Uterus (tissue), 4 donors: Measurements from ENCODE around the gene CLPX. TPM values are rescaled to one million over a fixed set of nuclear protein-coding genes. Genes with fewer than 3 reads are reported as not detected.
"Not testable (repeated sequence)": the region's sequence is repeated elsewhere in the genome, so short reads cannot be mapped to it uniquely, and the experiment has no call there.

Experiments used
- DNase-seq, 2 donors: peaks; one replicate each; pipeline ENCODE4 v3.0.0-alpha.2; 2019 to 2020
- H3K27ac ChIP-seq, 2 donors: fragments of 200-600 bp; sonication (generic); 1 replicate in 1 of 2; 2 replicates in 1 of 2; pipeline ENCODE4 v1.5.1; 2016 to 2018
- H3K27me3 ChIP-seq, 2 donors: fragments of 200-600 bp; sonication (generic); one replicate each; pipeline ENCODE4 v1.5.1; 2018 to 2019; ENCODE audit warnings: control low read depth in 1 of 2
- H3K36me3 ChIP-seq, 2 donors: fragments of 200-600 bp; sonication (generic); one replicate each; pipeline ENCODE4 v1.5.1; 2019; ENCODE audit warnings: control low read depth in 1 of 2
- H3K4me1 ChIP-seq, 2 donors: fragments of 200-600 bp; sonication (generic); one replicate each; pipeline ENCODE4 v1.5.1; 2018 to 2019; ENCODE audit warnings: control low read depth in 1 of 2
- H3K4me3 ChIP-seq, 2 donors: fragments of 200-600 bp; sonication (generic); 1 replicate in 1 of 2; 2 replicates in 1 of 2; pipeline ENCODE4 v1.5.1; 2018 to 2019; ENCODE audit warnings: mild to moderate bottlenecking in 1 of 2
- H3K9me3 ChIP-seq, 2 donors: fragments of 200-600 bp; sonication (generic); one replicate each; pipeline ENCODE4 v1.5.1; 2019; ENCODE audit warnings: control low read depth in 1 of 2
- CTCF ChIP-seq, 4 experiments: fragments of 200-600 bp in 2 of 4; fragments of 450-650 bp in 2 of 4; sonication (generic) in 2 of 4; IDR thresholded peaks; one replicate each; pipeline ENCODE4 v1.5.1; 2016 to 2019; ENCODE audit warnings: antibody characterized with exemption in 4 of 4, mild to moderate bottlenecking in 2 of 4, moderate library complexity in 1 of 4
- POLR2A ChIP-seq, 2 donors: fragments of 450-650 bp; IDR thresholded peaks; one replicate each; pipeline ENCODE4 v1.6.1; 2016; ENCODE audit warnings: antibody characterized with exemption in 2 of 2, mild to moderate bottlenecking in 1 of 2, moderate library complexity in 1 of 2
- intact Hi-C: fragments of 100-400 bp; cut with DNase I; formaldehyde crosslinking; loops from one replicate; pipeline ENCODE4 v1.15.1; 2023; ENCODE audit warnings: low total_unique reads
- total RNA-seq, 4 donors: library from RNA; depleted of rRNA in 3 of 4; stranded (reverse); fragments of >200 nt in 3 of 4; gene quantifications; one replicate each; pipeline versions ENCODE4 v1.1.0 to v1.2.4, GENCODE V29; 2014 to 2023
- donor health status: DM: yes; HTN: yes; CAD: no.

Gene CLPX
- total RNA-seq, 4 donors from 2014 or later, result 21.0 to 85.2 (median 51.8) TPM

GRCh38 chr15:65183865-65184159 is 1.3 kb downstream of the CLPX start:
- no peaks in the 10 kb centered on the region for H3K27me3 ChIP-seq
- no peaks in the 10 kb centered on the region for H3K4me1 ChIP-seq
- peak overlapping the region; percentile 80 to 98 for H3K4me3 ChIP-seq
- no peaks in the 10 kb centered on the region for H3K36me3 ChIP-seq
- peak overlapping the region; percentile 93 to 95 for H3K27ac ChIP-seq
- intact Hi-C loops, result no loop called here
- TF ChIP-seq CTCF (IDR thresholded peaks at IDR 0.05) (no peak), POLR2A (IDR thresholded peaks at IDR 0.05) (no peak)
- DNase-seq, result no peak
- no peaks in the 10 kb centered on the region for H3K9me3 ChIP-seq

GRCh38 chr15:65182538-65182937 is 2.6 kb downstream of the CLPX start:
- Histone ChIP-seq H3K4me1 (no peaks in the 10 kb centered on the region), H3K4me3 (peak overlapping the region in 1 of 2 donors; percentile 80), H3K27ac (peak overlapping the region in 1 of 2 donors; percentile 0), H3K36me3 (no peaks in the 10 kb centered on the region), H3K27me3 (no peaks in the 10 kb centered on the region), H3K9me3 (no peaks in the 10 kb centered on the region)
- no peak for TF ChIP-seq CTCF (IDR thresholded peaks at IDR 0.05)
- TF ChIP-seq POLR2A (IDR thresholded peaks at IDR 0.05), result no peak
- intact Hi-C loops, result no loop called here
- DNase-seq, result no peak

- H3K27ac ChIP-seq, result peak overlapping the region in 1 of 2 donors; percentile 0
- H3K36me3 ChIP-seq, intact Hi-C loops, H3K27me3 ChIP-seq, H3K4me3 ChIP-seq, H3K4me1 ChIP-seq, DNase-seq, H3K9me3 ChIP-seq: not testable (repeated sequence)
These were observed 3.4 kb downstream of the CLPX start for GRCh38 chr15:65181582-65182353.

- Histone ChIP-seq H3K27me3 (no peaks in the 10 kb centered on the region), H3K9me3 (no peaks in the 10 kb centered on the region), H3K4me1 (no peaks in the 10 kb centered on the region), H3K4me3 (no peak overlapping the region), H3K36me3 (no peaks in the 10 kb centered on the region), H3K27ac (no peak overlapping the region)
- DNase-seq, result no peak
- intact Hi-C loops, result no loop called here
- TF ChIP-seq CTCF (IDR thresholded peaks at IDR 0.05), result no peak
- TF ChIP-seq POLR2A (IDR thresholded peaks at IDR 0.05), result no peak
These were observed 5.0 kb downstream of the CLPX start for GRCh38 chr15:65180167-65180566.

- no peak for DNase-seq
- Histone ChIP-seq H3K4me1 (no peaks in the 10 kb centered on the region), H3K36me3 (no peaks in the 10 kb centered on the region), H3K4me3 (no peak overlapping the region), H3K9me3 (no peaks in the 10 kb centered on the region), H3K27me3 (no peaks in the 10 kb centered on the region), H3K27ac (no peak overlapping the region)
- no peak for TF ChIP-seq POLR2A (IDR thresholded peaks at IDR 0.05)
- no peak for TF ChIP-seq CTCF (IDR thresholded peaks at IDR 0.05)
- intact Hi-C loops, result no loop called here
These were observed 7.2 kb downstream of the CLPX start for GRCh38 chr15:65177901-65178300.

- Histone ChIP-seq H3K9me3 (no peaks in the 10 kb centered on the region), H3K4me1 (no peaks in the 10 kb centered on the region), H3K27ac (no peak overlapping the region), H3K4me3 (no peak overlapping the region), H3K36me3 (no peaks in the 10 kb centered on the region), H3K27me3 (no peaks in the 10 kb centered on the region)
- no peak for DNase-seq
- intact Hi-C loops, result no loop called here
- TF ChIP-seq POLR2A (IDR thresholded peaks at IDR 0.05), result no peak
- no peak for TF ChIP-seq CTCF (IDR thresholded peaks at IDR 0.05)
These were observed 9.1 kb downstream of the CLPX start for GRCh38 chr15:65176056-65176455.
